HG03108 (cell line): ENCODE results near the gene NINJ2.
"Not testable (repeated sequence)": the region's sequence is repeated elsewhere in the genome, so short reads cannot be mapped to it uniquely, and the experiment has no call there.

Experiments
- ATAC-seq: cut with Tn5 transposase; IDR thresholded peaks from one replicate; pipeline ENCODE4 v1.9.1; 2021; ENCODE audit warnings: moderate library complexity; ENCODE audit not compliant: unreplicated experiment

The NINJ2 gene

DNA sequence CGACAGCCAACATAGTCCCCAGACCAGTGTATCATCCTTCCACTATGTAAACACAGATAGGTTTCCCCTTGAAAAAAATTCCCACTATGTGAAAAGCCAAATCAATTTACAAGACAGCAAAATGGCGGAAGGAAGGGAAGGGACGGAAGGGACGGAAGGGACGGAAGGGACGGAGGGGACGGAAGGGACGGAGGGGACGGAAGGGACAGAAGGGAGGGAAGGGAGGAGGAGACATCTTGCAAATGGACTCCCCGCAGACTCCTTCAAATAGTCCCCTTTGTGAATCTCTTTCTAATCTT lies 75.3 kb downstream of the NINJ2 start:
- ATAC-seq: no peak

DNA sequence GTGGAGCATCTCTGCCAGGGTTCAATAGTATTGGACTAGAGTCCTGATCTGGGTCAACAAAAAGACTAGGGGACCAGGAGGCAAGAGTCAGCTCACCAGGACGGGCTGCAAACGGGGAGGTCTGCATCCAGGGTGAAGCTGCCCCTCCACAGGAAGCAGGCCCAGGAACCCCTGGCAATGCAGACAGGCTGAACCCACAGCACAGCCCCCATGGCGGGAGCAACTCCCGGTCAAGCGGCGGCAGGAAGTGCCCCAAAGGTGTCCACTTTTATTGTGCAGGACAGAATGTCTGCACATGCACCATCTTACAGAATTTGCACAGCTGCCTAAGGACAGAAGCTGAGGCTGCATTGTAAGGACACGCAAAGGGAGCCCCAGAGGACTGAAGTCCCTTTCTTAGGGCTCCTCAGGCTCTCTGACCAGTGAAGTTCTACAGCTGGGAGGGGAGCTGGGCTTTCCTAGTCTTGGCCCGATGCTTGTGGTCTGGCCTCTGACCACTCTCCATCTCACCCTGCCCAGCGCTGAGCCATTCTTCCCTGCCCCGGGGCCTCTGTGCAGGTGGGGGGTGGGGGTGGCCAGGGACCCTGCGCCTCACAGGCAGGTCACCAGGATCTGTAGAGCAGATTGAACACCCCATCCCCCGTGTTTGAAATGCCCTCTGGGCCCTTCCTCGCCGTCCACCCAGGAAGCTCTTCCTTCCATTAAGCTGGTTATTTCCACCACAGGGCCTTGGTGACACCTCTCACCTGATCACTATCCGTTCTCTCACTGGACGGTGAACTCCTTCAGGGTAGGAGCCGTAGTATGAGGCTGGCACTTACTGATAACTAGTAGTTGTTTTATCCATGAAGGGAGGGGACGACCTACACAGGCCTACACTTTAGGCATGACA lies 75.9 kb downstream of the NINJ2 start:
- no peak for ATAC-seq

DNA sequence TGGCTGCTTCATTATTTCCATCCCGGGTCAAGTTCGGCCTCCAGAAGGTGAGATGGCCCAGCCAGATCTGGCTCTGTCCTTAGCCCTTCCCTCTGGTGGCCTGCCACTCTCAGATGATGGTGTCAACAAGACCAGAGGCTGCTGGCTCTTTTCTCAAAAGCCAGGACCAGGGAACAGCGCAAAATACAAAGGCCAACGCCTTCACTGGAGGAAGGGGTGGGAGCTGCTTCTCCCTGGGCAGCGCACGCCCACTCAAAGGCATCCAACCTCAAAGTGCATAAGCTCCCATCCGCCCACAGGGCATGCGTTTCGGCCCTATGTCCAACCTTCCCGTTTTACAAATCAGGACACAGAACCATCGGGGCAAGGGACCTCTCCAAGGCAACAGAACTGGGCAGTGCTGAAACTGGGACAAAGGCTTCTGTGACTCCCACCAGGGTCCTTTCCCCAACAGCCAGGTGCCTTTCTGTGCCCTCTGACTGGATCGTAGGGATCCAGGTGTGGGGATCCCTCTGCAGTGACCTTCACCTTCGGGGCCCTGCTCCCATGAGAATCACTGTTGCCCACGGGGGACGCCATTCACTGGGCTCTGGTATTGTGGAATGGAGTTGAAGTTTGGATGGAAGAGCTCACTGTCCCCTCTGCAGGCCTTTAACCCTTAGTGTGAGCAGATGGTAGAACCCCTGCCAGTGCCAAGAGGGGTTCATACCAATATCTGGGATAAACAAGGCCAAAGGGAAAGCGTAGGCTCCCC lies 76.8 kb downstream of the NINJ2 start:
- ATAC-seq: no peak

DNA sequence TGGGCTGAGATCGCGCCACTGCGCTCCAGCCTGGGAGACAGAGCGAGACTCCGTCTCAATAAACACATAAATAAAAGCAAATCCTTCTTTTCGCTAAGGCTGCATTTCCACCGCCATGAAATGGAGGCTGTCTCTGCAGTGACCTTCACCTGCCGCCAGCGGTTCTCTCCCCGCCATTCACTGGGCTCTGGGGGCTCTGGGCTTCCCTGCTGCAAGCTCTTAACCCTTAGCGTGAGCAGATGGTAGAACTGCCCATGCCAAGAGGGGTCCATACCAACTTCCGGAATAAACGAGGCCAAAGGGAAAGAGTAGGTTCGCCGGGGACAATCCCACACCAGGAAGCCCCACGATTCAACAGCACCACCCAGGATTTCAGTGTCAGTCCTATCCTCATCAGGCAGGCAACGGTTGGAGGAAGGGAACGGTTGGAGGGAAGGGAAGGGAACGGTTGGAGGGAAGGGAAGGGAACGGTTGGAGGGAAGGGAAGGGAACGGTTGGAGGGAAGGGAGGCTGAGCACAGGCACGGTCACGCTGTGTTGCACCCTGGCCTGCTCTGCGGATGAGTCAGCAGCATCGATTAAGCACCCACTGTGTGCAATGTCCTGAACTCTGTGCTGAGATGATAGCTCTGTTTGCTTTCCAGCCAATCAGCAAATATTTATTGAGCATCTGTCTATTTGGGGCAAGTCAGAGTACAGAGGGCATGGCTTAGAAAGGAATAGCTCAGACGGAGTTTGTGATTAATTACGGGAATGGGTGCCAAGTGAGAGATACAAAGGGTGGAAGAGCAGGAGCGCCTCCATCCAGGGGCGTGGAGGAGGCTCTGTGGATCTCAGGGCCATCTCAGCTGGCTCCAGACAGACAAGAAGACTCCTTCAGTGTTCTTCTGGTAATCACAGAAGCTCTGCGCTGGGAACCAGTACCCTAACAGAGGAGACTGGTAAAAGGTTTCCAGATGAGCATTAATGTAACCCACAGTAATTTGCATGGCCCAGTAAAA lies 77.9 kb downstream of the NINJ2 start:
- ATAC-seq: no peak

DNA sequence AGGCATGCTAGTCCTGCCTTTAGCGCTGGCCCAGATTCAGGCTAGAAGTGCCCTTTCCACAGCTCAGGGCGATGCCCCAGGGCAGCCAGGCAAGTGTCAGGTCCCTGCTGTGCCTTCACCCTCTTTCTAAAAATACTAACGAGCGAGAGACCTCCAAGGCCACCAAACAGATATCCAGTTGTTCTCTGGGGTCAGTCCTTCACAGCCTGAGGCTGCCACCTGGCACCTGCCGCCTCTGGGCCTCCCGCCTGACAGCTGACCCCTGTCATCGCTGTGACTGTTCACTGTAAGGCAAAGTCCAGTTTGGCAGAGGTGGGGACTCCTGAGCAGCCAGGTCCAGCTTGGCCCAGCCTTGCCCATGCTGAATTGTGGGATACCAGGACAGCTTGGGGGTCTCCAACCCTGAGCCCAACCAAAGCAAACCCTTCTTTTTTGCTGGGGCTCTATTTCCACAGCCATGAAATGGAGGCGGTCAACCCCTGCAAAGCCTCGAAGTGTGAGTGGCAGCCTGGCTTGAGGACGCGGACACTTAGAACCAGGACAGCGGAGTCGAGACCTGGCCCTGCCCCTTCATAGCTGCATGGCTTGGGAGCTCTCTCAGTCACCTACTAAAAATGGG lies 79.9 kb downstream of the NINJ2 start:
- ATAC-seq: no peak

DNA sequence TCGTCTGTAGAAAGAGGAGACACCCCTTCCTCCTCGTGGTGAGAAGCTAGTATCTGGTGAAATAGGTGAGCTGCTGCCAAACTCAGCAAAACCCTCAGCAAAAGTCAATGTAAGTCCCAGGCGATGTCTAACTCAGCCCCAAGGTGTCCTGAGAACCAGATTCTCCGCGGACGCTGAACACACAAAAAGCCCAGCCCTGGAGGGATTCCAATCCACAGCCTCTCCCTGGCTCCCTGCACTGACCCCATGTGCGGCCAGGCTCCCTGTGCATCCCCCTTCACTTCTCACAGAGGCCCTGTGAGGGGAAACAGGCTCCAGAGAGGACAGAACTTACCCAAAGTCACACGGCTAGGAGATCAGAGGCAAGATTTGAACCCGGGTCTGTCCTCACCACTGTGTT lies 81.5 kb downstream of the NINJ2 start:
- ATAC-seq: no peak

DNA sequence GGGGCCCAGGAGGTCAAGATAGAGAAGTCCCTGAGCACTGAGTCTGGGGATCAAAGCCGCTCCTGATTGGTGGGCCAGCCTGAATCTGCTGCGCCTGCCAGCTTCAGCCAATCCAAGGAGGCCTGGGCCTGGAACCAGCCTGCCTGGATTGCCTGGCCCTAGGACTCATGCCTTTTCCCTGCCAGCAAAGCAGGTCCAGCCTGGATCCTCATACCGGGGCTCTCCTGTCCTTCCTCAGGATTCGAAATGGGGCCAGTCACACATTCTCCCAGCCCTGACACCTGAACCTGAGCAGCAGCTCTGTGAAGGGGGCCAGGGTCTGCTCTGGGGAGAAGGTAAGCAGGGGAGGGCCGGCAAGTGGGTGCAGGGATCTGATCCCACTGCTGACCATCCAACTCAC lies 81.9 kb downstream of the NINJ2 start:
- no peak for ATAC-seq

DNA sequence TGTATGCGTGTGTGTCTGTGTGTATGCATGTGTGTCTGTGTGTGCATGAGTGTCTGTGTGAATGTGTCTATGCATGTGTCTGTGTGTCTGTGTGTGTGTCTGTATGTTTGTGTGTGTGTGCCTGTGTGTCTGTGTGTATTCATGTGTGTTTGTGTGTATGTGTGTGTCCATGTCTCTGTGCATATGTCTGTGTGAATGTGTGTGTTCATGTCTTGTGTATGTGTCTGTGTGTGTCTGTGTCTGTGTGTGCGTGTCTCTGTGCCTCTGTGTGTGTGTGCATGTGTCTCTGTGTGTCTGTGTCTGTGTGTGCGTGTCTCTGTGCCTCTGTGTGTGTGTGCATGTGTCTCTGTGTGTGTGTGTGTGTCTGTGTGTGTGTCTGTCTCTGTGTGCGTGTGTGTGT lies 82.4 kb downstream of the NINJ2 start:
- no peak for ATAC-seq

DNA sequence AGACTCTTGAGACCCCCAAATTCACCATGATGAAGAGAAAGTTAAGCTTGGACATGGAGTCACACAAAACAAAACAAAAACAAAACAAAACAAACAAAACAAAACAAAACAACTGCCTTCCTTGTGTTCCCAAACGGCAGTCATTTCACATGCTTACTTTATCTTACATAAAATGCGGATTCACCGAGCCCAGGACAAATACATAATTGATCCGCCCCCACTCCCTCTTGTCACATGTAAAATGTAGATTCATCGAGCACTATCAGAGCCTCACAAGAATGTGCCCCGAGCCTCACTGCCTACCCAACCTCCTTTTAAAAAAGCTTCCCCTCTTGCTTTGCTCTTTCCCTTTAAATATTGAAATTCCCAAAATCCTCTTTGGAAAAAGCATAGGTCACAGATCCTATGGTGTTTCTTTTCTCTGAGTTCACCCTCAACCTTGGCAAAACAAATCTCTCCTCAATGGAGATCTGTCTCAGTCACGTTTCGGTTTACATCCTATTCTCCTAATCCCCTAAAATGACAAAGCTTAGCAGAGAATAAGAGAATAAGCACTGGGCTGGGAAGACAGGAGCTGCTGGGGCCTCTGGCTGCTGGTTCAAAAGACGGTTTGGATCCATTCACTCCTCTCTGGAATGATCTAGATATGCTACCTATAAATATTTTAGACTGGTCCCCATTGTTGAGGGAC lies 83.7 kb downstream of the NINJ2 start:
- no peak for ATAC-seq

DNA sequence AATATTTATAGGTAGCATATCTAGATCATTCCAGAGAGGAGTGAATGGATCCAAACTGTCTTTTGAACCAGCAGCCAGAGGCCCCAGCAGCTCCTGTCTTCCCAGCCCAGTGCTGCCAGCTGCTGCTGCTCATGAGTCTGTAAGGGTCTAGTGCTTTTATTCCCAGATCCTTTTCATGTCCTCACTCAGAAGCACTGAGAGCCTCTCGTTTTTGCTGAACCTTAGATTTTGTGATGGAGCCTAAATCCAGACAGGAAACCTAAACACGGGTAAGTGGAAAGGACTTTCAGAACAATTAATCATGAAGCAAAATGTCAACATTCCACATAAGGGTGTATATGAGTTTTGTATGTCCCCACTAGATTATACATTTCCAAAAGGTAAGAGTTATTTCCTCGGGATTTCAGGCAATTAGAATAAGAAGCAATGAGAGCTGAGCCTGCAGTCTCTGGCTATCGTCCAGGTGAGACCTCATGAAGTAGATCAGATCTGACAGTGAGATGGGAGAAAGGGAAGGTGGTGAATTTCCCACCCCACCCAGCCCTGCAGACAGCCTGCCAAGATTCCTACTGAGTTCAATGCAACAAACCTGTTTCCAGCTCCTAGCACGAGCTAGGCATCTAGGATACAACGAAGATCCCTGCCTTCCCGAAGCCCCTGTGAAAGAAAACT lies 84.4 kb downstream of the NINJ2 start:
- ATAC-seq: no peak

DNA sequence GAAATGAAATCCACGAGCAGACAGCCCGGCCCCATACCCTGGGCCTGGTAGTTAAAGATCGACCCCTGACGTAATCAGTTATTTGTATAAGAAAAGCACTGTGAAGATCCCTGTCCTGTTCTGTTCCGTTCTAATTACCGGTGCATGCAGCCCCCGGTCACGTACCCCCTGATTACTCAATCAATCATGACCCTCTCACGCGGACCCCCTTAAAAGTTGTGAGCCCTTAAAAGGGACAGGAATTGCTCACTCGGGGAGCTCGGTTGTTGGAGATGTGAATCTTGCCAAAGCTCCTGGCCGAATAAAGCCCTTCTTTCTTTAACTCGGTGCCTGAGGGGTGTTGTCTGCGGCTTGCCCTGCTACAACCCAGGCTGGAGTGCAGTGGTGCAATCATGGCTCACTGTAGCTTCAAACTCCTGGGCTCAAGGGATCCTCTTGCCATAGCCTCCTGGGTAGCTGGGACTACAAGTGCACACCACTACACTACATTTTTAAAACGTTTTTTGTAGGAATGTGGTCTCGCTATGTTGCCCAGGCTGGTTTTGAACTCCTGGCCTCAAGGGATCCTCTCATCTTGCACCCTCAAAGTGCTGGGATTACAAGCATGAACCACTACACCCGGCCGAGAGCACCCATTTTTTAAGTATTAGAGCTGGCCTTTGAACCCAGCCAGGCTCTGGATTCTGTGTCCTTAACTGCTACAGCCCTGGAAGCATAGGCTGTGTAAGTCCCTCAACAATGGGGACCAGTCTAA lies 85.1 kb downstream of the NINJ2 start:
- not testable (repeated sequence) for ATAC-seq

DNA sequence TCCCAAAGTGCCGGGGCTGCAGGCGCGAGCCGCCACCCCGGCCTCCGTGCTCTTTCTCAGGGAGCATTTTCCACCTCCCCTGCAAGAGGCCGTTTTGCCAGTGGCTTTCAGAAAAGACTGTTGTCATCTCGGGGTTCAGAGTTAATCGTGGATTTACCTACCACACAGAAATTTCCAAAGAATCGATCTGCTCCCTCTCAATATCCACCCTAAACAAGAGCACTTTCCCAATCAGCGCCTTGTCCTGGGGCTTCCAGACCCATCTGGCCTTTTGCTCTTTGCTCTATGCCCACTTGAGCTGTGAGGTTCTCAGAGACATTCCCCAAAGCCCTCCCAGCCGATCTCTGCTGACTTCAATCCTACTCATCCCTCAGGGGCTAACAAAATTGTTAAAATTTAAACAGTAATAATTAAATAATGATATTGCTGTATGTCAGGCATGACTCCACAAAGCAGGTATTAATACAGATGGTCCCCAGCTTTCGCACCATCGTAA lies 86.6 kb downstream of the NINJ2 start:
- no peak for ATAC-seq

DNA sequence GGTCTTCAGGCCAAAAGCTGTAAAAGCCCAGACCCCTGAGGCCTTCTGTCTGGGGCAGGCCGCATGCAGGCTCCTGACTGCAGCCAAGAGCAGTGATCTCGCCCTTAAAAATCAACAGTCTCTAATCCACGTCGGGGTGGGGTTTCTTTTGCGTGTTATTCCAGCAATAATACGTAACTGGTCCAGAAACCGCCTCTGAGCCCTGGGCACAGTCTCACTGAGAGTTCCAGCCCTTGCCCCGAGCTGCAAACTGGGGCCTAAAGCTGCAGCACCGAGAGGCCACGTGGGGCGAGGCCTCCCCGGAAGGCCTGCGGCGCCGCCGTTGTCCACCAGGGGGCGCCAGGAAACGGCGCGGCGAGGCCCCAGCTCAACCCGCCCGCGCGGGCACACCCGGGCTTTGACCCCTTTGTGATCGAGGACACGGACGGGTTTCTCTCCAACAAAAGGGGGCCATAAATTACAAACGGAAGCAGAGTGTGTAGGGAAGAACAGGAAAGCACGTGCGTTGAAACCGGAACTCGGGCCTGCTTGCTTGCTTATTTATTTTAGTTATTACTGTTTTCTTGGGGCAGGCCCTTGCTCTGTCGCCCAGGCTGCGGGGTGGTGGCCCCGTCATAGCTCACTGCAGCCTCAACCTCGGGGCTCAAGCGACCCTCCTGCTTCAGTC lies 87.2 kb downstream of the NINJ2 start:
- peak; percentile 69 for ATAC-seq

DNA sequence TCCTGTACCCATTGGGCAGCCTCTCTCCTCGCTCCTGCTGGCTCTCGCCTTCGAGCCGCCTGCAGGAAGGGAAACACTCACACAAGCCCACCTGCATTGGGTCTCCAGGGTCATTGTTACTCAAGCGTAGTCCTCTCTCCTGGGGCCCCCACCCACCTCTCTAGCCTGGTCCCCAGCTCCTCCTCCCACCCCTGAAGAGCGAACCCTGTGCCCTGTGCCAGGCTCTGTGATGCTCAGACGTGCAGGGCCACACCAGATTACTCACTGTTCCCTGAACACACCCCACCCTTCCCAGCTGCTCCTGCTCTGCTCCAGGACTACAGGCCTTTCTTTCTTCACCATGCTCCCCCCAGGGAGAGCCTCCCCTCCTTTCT lies 88.1 kb downstream of the NINJ2 start:
- ATAC-seq: no peak

DNA sequence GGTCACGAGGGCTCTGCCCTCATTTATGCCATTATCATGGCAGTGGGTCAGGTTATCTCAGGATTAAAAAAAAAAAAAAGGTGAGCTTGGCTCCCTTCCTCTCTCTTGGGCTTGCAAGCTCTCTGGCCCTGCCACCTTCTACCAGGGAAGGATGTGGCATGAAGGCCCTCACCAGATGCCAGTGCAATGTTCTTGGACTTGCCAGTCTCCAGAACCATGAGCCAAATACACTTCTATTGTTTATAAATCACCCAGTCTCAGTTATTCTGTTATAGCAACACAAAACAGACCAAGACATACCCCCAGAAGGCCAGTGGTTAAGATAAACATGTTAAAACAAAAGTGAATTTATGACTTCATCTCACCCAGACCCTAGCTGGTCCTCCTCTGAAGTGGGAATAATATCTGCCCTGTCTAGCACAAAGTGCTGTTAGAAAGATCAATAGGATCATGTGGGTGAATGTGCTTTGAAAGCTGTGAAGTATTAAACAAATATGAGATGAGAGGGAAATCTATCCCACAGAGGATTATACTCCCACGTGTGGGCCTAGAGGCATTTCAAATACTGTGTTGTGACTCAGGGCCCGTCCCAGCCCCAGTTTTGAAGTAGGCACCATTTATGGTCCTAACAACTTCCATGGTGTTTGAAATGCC lies 88.6 kb downstream of the NINJ2 start:
- no peak for ATAC-seq

DNA sequence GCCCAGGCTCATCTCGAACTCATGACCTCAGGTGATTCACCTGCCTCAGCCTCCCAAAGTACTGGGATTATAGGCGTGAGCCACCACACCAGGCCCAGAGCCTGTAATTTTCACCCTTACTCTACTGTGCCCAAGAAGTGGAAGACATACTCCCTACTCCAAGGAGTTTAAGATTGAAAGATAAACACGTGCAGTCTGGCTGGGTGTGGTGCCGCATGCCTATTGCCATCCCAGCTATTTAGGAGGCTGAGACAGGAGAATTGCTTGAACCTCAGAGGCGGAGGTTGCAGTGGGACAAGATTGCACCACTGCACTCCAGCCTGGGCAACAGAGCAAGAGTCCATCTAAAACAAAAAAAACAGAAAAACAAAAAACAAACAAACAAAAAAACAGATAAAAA lies 90.0 kb downstream of the NINJ2 start:
- ATAC-seq: no peak

DNA sequence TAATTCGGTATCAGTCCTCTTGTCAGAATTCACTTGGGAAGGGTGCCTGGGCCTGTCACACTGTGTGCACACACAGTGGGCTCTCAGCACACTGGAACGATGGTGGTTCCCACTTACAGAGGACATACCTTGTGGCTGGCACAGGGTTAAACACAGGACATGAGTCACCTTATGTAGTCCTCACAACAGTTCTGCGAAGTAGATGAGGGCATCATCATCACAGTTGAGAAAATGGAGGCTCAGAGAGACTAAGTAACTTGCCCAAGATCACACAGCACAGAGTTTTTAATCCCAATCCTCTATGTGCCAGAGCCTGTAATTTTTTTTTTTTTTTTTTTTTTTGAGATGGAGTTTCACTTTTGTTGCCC lies 90.7 kb downstream of the NINJ2 start:
- ATAC-seq: no peak
